ENCODE measurements around the gene RNF207.

- TF ChIP-seq CTCF (IDR thresholded peaks at IDR 0.05) (no peak), POLR2A (IDR thresholded peaks at IDR 0.05) (no peak)
Measured at GRCh38 chr1:6181347-6181770, 24.6 kb upstream of the RNF207 start.
